GM23248 (cell line): ENCODE data around the gene SARS2. TPM values are rescaled to one million over a fixed set of nuclear protein-coding genes. Genes with fewer than 3 reads are reported as not detected.

Experiments used
- DNase-seq: peaks from one replicate; pipeline ENCODE4 v3.0.0-alpha.2; 2015
- H2AFZ ChIP-seq: fragments of 200-600 bp; sonication (generic); 2 replicates; pipeline ENCODE4 v1.6.1; 2016; ENCODE audit warnings: antibody characterized with exemption
- H3F3A ChIP-seq: fragments of 200-600 bp; sonication (generic); 2 replicates; pipeline ENCODE4 v1.6.1; 2016; ENCODE audit warnings: mild to moderate bottlenecking, antibody characterized with exemption, mixed run types; ENCODE audit not compliant: insufficient read depth
- H3K27ac ChIP-seq: fragments of 200-600 bp; sonication (generic); 2 replicates; pipeline ENCODE4 v1.5.1; 2016; ENCODE audit warnings: mild to moderate bottlenecking
- H3K27me3 ChIP-seq: fragments of 200-600 bp; sonication (generic); replicated peaks from 2 replicates; pipeline ENCODE4 v1.6.1; 2016; ENCODE audit warnings: mild to moderate bottlenecking; ENCODE audit not compliant: insufficient read depth
- H3K36me3 ChIP-seq: fragments of 200-600 bp; sonication (generic); 2 replicates; pipeline ENCODE4 v1.6.1; 2016; ENCODE audit warnings: low read depth, mild to moderate bottlenecking
- H3K4me1 ChIP-seq: fragments of 200-600 bp; sonication (generic); 2 replicates; pipeline ENCODE4 v1.6.1; 2016; ENCODE audit warnings: mild to moderate bottlenecking; ENCODE audit not compliant: insufficient read depth
- H3K4me2 ChIP-seq: fragments of 200-600 bp; sonication (generic); one replicate; pipeline ENCODE4 v1.6.1; 2016; ENCODE audit warnings: mild to moderate bottlenecking; ENCODE audit not compliant: unreplicated experiment
- H3K4me3 ChIP-seq: fragments of 200-600 bp; sonication (generic); 2 replicates; pipeline ENCODE4 v1.5.1; 2016; ENCODE audit warnings: mild to moderate bottlenecking
- H3K79me2 ChIP-seq: fragments of 200-600 bp; sonication (generic); 2 replicates; pipeline ENCODE4 v1.6.1; 2016; ENCODE audit warnings: mild to moderate bottlenecking; ENCODE audit not compliant: insufficient read depth
- H3K9ac ChIP-seq: fragments of 200-600 bp; sonication (generic); 2 replicates; pipeline ENCODE4 v1.6.1; 2016; ENCODE audit warnings: mild to moderate bottlenecking
- H3K9me2 ChIP-seq: fragments of 200-600 bp; sonication (generic); 2 replicates; pipeline ENCODE4 v1.6.1; 2016; ENCODE audit warnings: mixed run types, mild to moderate bottlenecking, moderate library complexity; ENCODE audit not compliant: insufficient read depth
- H3K9me3 ChIP-seq: fragments of 200-600 bp; sonication (generic); one replicate; pipeline ENCODE4 v1.6.1; 2017; ENCODE audit warnings: low read depth
- H4K20me1 ChIP-seq: fragments of 200-600 bp; sonication (generic); 2 replicates; pipeline ENCODE4 v1.6.0; 2016; ENCODE audit not compliant: insufficient read depth
- EZH2 ChIP-seq: fragments of 200-600 bp; sonication (generic); IDR thresholded peaks from 2 replicates; pipeline ENCODE4 v1.6.1; 2018; ENCODE audit warnings: antibody characterized with exemption, mild to moderate bottlenecking; ENCODE audit not compliant: insufficient read depth, poor library complexity, severe bottlenecking
- EZH2phosphoT487 ChIP-seq: fragments of 200-600 bp; sonication (generic); IDR thresholded peaks from 2 replicates; pipeline ENCODE4 v1.6.1; 2018; ENCODE audit warnings: antibody characterized with exemption, moderate library complexity, mild to moderate bottlenecking, low read depth; ENCODE audit not compliant: insufficient read depth
- WGBS, 2 experiments: methylation state at CpG; one replicate each; pipeline ENCODE4 v1.1.6; 2015 to 2017; ENCODE audit warnings: low lambda C conversion rate in 2 of 2, low coverage in 1 of 2; ENCODE audit errors: missing lambda C conversion rate in 2 of 2; 5-methylcytosine and 5-hydroxymethylcytosine counted together
- in situ Hi-C: fragments of 300-500 bp; cut with MboI; formaldehyde crosslinking; loops from 2 replicates; pipeline ENCODE4 v1.15.0; 2020
- polyA plus RNA-seq: library from polyadenylated mRNA; unstranded; fragments of >200 nt; fragmentation: Nextera tagmentation; extraction: Ambion mirVana; gene quantifications from 2 replicates; pipeline ENCODE4 v1.2.1, GENCODE V29; 2016
- total RNA-seq: library from RNA; depleted of rRNA; stranded (reverse); fragments of >200 nt; shearing (Covaris generic); gene quantifications from 2 replicates; pipeline ENCODE4 v1.2.3, GENCODE V29; 2014; rRNA removed

The SARS2 gene
- total RNA-seq (18.0 and 33.2 TPM in 2 replicates), polyA plus RNA-seq (18.4 and 20.0 TPM in 2 replicates)

GRCh38 chr19:38929929-38930775, at the start of gene SARS2:
SARS2 (minus strand) TSS chr19:38930763; CDS start chr19:38930736, 27 bp downstream.
- Histone ChIP-seq H3K27me3 (no peaks in the 10 kb centered on the region), H3K9me3 (no peaks in the 10 kb centered on the region), H3K9ac (peak within 1 kb of the TSS; percentile 93), H3K27ac (peak within 1 kb of the TSS; percentile 77), H3K4me3 (peak within 1 kb of the TSS; percentile 82), H2AFZ (peak within 1 kb of the TSS; percentile 83), H4K20me1 (no peaks in the 10 kb centered on the region), H3K9me2 (no peaks in the 10 kb centered on the region), H3K4me1 (peaks cover 12% of the 10 kb centered on the region; the same call in 1 of the 2 replicates), H3F3A (no peaks in the 10 kb centered on the region), H3K4me2 (peak within 1 kb of the TSS; percentile 94), H3K36me3 (no peaks in the 10 kb centered on the region), H3K79me2 (peaks cover 55% of the 10 kb centered on the region)
- TF ChIP-seq EZH2phosphoT487 = no peak
- no peak for TF ChIP-seq EZH2
- 2% methylated on average over 45 to 49 of the region's 49 CpGs for WGBS, 2 experiments
- peak; percentile 96 for DNase-seq
- in situ Hi-C loops = no loop called here

- peaks cover 6% of the 10 kb centered on the region; the same call in 1 of the 2 replicates for H3K4me1 ChIP-seq
- no peak for TF ChIP-seq EZH2
- TF ChIP-seq EZH2phosphoT487 = no peak
- no peaks in the 10 kb centered on the region for H3K79me2 ChIP-seq
- in situ Hi-C loops = no loop called here
- H3K4me2 ChIP-seq = no peak overlapping the region
- H2AFZ ChIP-seq = no peak overlapping the region
- H3K27me3 ChIP-seq = no peaks in the 10 kb centered on the region
- H3K36me3 ChIP-seq = no peaks in the 10 kb centered on the region
- H3K9ac ChIP-seq = no peak overlapping the region
- no peak for DNase-seq
- no peaks in the 10 kb centered on the region for H3K9me3 ChIP-seq
- no peak overlapping the region for H3K27ac ChIP-seq
- no peaks in the 10 kb centered on the region for H4K20me1 ChIP-seq
- H3K4me3 ChIP-seq = no peak overlapping the region
- H3K9me2 ChIP-seq = no peaks in the 10 kb centered on the region
- 47 to 49% methylated on average over 4 to 5 of the region's 5 CpGs for WGBS, 2 experiments
- H3F3A ChIP-seq = peaks cover 12% of the 10 kb centered on the region
Observed at GRCh38 chr19:38979812-38980211, 49.2 kb upstream of the SARS2 start.

- Histone ChIP-seq H3K4me3 (no peak overlapping the region), H3K27me3 (no peaks in the 10 kb centered on the region), H4K20me1 (no peaks in the 10 kb centered on the region), H3K79me2 (peaks cover 5% of the 10 kb centered on the region), H3K9me2 (no peaks in the 10 kb centered on the region), H3K9me3 (no peaks in the 10 kb centered on the region), H3K27ac (no peak overlapping the region), H3K4me1 (peaks cover 6% of the 10 kb centered on the region; the same call in 1 of the 2 replicates), H3K9ac (no peak overlapping the region), H3K36me3 (no peaks in the 10 kb centered on the region), H2AFZ (no peak overlapping the region), H3K4me2 (no peak overlapping the region), H3F3A (peaks cover 20% of the 10 kb centered on the region)
- TF ChIP-seq EZH2 (no peak), EZH2phosphoT487 (no peak)
- 95 to 96% methylated on average over 3 of the region's 3 CpGs for WGBS, 2 experiments
- in situ Hi-C loops = no loop called here
- no peak for DNase-seq
Observed at GRCh38 chr19:38978326-38978689, 47.7 kb upstream of the SARS2 start.

- Histone ChIP-seq H3K36me3 (no peaks in the 10 kb centered on the region), H3K27me3 (no peaks in the 10 kb centered on the region), H3K4me2 (no peak overlapping the region), H2AFZ (no peak overlapping the region), H3K4me1 (peaks cover 6% of the 10 kb centered on the region; the same call in 1 of the 2 replicates), H4K20me1 (no peaks in the 10 kb centered on the region), H3K9me3 (no peaks in the 10 kb centered on the region), H3K79me2 (peaks cover 11% of the 10 kb centered on the region), H3K9ac (no peak overlapping the region), H3K27ac (no peak overlapping the region), H3F3A (peaks cover 20% of the 10 kb centered on the region), H3K9me2 (no peaks in the 10 kb centered on the region), H3K4me3 (no peak overlapping the region)
- TF ChIP-seq EZH2phosphoT487 = no peak
- no peak for TF ChIP-seq EZH2
- peak; percentile 5 for DNase-seq
- WGBS, 2 experiments = 82 to 83% methylated on average over 15 of the region's 15 CpGs
- in situ Hi-C loops = no loop called here
Observed at GRCh38 chr19:38977445-38978325, 47.1 kb upstream of the SARS2 start.
